Sigmoid colon (tissue), 7 donors: ENCODE results near the gene CDH23. TPM values are rescaled to one million over a fixed set of nuclear protein-coding genes. Genes with fewer than 3 reads are reported as not detected.

Experiments
- DNase-seq: peaks from one replicate; pipeline ENCODE4 v3.0.0-alpha.2; 2019
- H3K27ac ChIP-seq, 4 donors: fragments of 200-600 bp; sonication (generic); one replicate each; pipeline ENCODE4 v1.5.1; 2016 to 2019; ENCODE audit warnings: mild to moderate bottlenecking in 1 of 4
- H3K27me3 ChIP-seq, 3 donors: fragments of 200-600 bp; sonication (generic); one replicate each; pipeline ENCODE4 v1.5.1; 2019; ENCODE audit warnings: mild to moderate bottlenecking in 1 of 3
- H3K36me3 ChIP-seq, 4 donors: fragments of 200-600 bp; sonication (generic); one replicate each; pipeline ENCODE4 v1.5.1; 2016 to 2019
- H3K4me1 ChIP-seq, 4 donors: fragments of 200-600 bp; sonication (generic); one replicate each; pipeline ENCODE4 v1.5.1; 2017 to 2019
- H3K4me3 ChIP-seq, 4 donors: fragments of 200-600 bp; sonication (generic); one replicate each; pipeline ENCODE4 v1.5.1; 2017 to 2019; ENCODE audit warnings: mild to moderate bottlenecking in 2 of 4, moderate library complexity in 1 of 4
- H3K9me3 ChIP-seq, 4 donors: fragments of 200-600 bp in 3 of 4; sonication (generic) in 3 of 4; one replicate each; pipeline versions ENCODE4 v1.5.1 to v1.6.1; 2013 to 2019
- CTCF ChIP-seq, 4 experiments: fragments of 450-650 bp in 3 of 4; fragments of 200-600 bp in 1 of 4; IDR thresholded peaks; one replicate each; pipeline ENCODE4 v1.5.1; 2016 to 2019; ENCODE audit warnings: antibody characterized with exemption in 4 of 4, mild to moderate bottlenecking in 3 of 4, moderate library complexity in 2 of 4
- EP300 ChIP-seq, 4 donors: sonication (generic); formaldehyde crosslinking; IDR thresholded peaks; one replicate each; pipeline ENCODE4 v1.6.1; 2017; ENCODE audit warnings: antibody characterized with exemption in 4 of 4
- POLR2A ChIP-seq, 2 donors: fragments of 450-650 bp; IDR thresholded peaks; one replicate each; pipeline ENCODE4 v1.6.1; 2016; ENCODE audit warnings: antibody characterized with exemption in 2 of 2, mild to moderate bottlenecking in 2 of 2, moderate library complexity in 2 of 2
- POLR2AphosphoS5 ChIP-seq, 4 donors: sonication (generic); formaldehyde crosslinking; IDR thresholded peaks; one replicate each; pipeline ENCODE4 v1.6.1; 2017; ENCODE audit warnings: antibody characterized with exemption in 4 of 4
- WGBS, 2 donors: extraction: QIAGEN DNeasy Blood & Tissue Kit; methylation state at CpG; one replicate each; pipeline ENCODE4 v1.1.7; 2013; 5-methylcytosine and 5-hydroxymethylcytosine counted together
- intact Hi-C: fragments of 100-400 bp; cut with DNase I; formaldehyde crosslinking; loops from one replicate; pipeline ENCODE4 v1.15.1; 2023
- polyA plus RNA-seq, 3 donors: library from polyadenylated mRNA; stranded (reverse); fragments of 200-250 nt; gene quantifications; one replicate each; pipeline ENCODE4 v1.2.3, GENCODE V29; 2013
- total RNA-seq, 4 donors: library from RNA; depleted of rRNA; stranded (reverse); fragments of >200 nt; gene quantifications; one replicate each; pipeline ENCODE4 v1.1.0, GENCODE V29; 2016
- donor health status: healthy with polysubstance abuse.
- donor health status: Bipolar disorder and iron deficiency.
- donor health status: healthy.

CDH23 gene
- total and polyA plus RNA-seq, 7 donors, result 1.5 to 7.2 (median 3.0) TPM

DNA sequence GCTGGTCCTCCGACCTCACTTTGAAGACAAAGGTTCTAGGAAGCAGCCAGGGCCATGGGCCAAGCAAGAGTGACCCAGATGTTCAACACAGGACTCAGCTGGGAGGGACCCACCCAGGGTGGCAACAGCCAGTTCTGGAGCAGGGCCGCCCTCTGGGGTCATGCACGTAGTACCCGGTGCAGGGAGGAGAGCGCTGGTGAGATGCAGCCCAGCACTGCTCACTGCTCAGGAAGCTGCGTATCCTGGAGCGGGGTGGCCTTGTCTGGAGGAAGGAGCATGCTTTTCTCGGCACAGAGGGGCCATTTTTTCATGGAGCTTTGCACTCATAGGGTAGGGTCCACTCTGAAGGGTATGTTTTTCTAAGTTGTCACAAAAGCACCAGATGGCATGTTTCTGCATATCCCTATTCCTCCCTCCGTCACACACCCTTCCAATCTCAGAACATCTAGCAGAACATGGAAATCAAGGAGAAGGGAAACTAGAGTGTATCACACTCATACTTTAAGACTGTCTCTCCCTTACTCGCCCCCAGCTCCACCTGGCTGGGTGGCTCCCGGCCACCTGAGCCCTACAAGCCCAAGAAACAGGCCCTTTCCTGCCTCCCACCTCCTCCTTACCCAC lies 132.6 kb downstream of the CDH23 start:
- Histone ChIP-seq H3K27ac (no peak overlapping the region), H3K27me3 (peaks cover 0 to 3% (median 0%) of the 10 kb centered on the region in 3 donors), H3K4me3 (no peak overlapping the region), H3K9me3 (no peaks in the 10 kb centered on the region), H3K4me1 (no peaks in the 10 kb centered on the region), H3K36me3 (no peaks in the 10 kb centered on the region)
- intact Hi-C loops, result no loop called here
- no peak for DNase-seq
- 83 to 90% methylated on average over 11 of the region's 11 CpGs for WGBS, 2 donors
- TF ChIP-seq POLR2A (IDR thresholded peaks at IDR 0.05) (no peak), POLR2AphosphoS5 (IDR thresholded peaks at IDR 0.05) (no peak), EP300 (IDR thresholded peaks at IDR 0.05) (no peak), CTCF (IDR thresholded peaks at IDR 0.05) (no peak)

DNA sequence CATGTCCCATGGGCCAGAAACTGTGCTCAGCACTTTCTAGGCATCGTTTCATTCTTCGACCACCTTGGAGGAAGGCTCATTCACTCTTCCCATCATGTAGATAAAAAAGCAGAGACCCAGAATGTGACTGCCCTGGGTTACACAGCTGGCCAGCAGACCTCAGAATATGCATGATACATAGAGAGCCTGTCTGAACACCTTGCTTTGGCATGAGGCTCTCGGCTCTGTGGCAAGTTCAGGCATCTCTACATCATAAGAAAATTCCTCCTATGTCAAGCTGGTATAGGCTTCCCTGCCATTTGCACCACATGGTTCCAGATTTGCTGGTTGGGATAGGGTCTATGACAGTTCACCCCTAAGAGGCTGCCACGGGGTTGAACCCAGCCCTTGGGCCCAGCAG lies 134.1 kb downstream of the CDH23 start:
- H3K4me3 ChIP-seq, result no peak overlapping the region
- no peaks in the 10 kb centered on the region for H3K4me1 ChIP-seq
- no peaks in the 10 kb centered on the region for H3K9me3 ChIP-seq
- TF ChIP-seq POLR2AphosphoS5 (IDR thresholded peaks at IDR 0.05) (no peak), EP300 (IDR thresholded peaks at IDR 0.05) (no peak), CTCF (IDR thresholded peaks at IDR 0.05) (no peak), POLR2A (IDR thresholded peaks at IDR 0.05) (no peak)
- 91 to 93% methylated on average over 4 of the region's 4 CpGs for WGBS, 2 donors
- no peaks in the 10 kb centered on the region for H3K27me3 ChIP-seq
- no peak overlapping the region for H3K27ac ChIP-seq
- intact Hi-C loops, result no loop called here
- H3K36me3 ChIP-seq, result no peaks in the 10 kb centered on the region
- DNase-seq, result no peak

DNA sequence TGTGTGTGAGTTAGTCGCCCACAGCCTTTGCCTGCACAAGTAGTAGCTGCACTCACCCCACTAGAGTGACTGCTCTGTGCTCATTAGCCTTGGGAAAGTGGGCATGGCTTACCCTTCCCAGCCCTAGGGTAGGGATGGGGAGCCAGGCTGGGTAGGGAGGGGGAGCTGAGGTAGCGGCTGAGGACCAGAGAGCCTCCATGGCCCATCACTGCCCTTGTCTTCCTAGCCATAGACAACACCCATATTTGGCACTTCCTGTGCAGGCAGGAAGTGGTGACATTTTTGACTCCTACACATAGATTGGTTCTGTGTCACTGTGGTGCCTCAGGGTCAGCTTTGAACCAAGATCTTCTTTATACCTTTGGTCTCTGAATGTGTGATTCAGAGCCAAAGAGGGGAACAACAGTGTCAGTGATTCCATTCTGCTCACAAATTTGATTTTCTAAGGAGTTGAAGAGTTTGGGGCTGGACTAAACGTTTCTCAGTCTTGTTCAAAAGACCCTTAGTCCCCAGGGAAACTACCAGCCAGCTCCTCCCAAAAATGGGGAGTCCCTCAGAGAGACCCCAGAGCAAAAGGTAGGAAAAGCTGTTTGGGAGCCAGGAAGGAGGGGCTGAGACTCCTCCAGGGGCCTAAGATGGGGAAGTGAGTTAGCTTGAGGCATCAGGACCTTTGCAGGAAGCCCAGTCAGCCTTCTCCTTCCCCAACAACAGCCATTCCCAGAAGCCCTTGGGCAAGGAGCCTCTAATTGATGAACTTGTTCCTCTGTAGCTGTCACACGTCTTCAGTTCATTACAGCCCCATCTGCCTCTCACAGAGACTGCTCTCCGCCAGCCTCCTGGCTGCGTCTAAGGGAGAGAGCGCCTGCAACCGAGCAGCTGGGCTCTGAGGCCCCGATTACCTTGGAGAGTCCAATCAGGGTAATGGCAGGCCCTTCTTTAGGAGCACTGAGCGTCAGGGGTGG lies 135.0 kb downstream of the CDH23 start:
- no peaks in the 10 kb centered on the region for H3K36me3 ChIP-seq
- no peaks in the 10 kb centered on the region for H3K27me3 ChIP-seq
- 86 to 87% methylated on average over 10 of the region's 10 CpGs for WGBS, 2 donors
- intact Hi-C loops, result no loop called here
- no peak for DNase-seq
- no peaks in the 10 kb centered on the region for H3K9me3 ChIP-seq
- no peaks in the 10 kb centered on the region for H3K4me1 ChIP-seq
- H3K27ac ChIP-seq, result no peak overlapping the region
- no peak for TF ChIP-seq POLR2AphosphoS5 (IDR thresholded peaks at IDR 0.05)
- TF ChIP-seq CTCF (IDR thresholded peaks at IDR 0.05), result no peak
- no peak for TF ChIP-seq EP300 (IDR thresholded peaks at IDR 0.05)
- no peak for TF ChIP-seq POLR2A (IDR thresholded peaks at IDR 0.05)
- no peak overlapping the region for H3K4me3 ChIP-seq

- 86 to 93% methylated on average over 11 of the region's 11 CpGs for WGBS, 2 donors
- intact Hi-C loops, result no loop called here
- TF ChIP-seq EP300 (IDR thresholded peaks at IDR 0.05) (no peak), CTCF (IDR thresholded peaks at IDR 0.05) (no peak), POLR2A (IDR thresholded peaks at IDR 0.05) (no peak), POLR2AphosphoS5 (IDR thresholded peaks at IDR 0.05) (no peak)
These were observed 136.2 kb downstream of the CDH23 start for GRCh38 chr10:71532878-71533277.

More at GRCh38 chr10:71532878-71533277, 136.2 kb downstream of the CDH23 start:
- Histone ChIP-seq H3K27ac (no peak overlapping the region), H3K36me3 (no peaks in the 10 kb centered on the region), H3K4me3 (no peak overlapping the region), H3K27me3 (no peaks in the 10 kb centered on the region), H3K4me1 (no peaks in the 10 kb centered on the region), H3K9me3 (no peaks in the 10 kb centered on the region)
- no peak for DNase-seq
